ENCODE data around the gene MCC.

- TF ChIP-seq POLR2A (IDR thresholded peaks at IDR 0.05; ENCODE audit: low read length) (no peak), GATA1 (IDR thresholded peaks at IDR 0.05; ENCODE audit: low read depth, low read length) (no peak)
Measured at GRCh38 chr5:113404269-113404668, 84.0 kb downstream of the MCC start.

Data from erythroblast (primary cell).